Osteocyte (in vitro differentiated cells): ENCODE measurements around the gene PDE6B. TPM values are rescaled to one million over a fixed set of nuclear protein-coding genes. Genes with fewer than 3 reads are reported as not detected.

ENCODE experiments used
- DNase-seq: peaks from one replicate; pipeline ENCODE4 v3.0.0; 2021; ENCODE audit warnings: mixed read lengths; ENCODE audit not compliant: unreplicated experiment; ENCODE audit errors: extremely low spot score
- H3K27ac Mint-ChIP-seq: one replicate; pipeline ENCODE4 v1.8.0; 2021; ENCODE audit warnings: mild to moderate bottlenecking, mixed read lengths; ENCODE audit not compliant: unreplicated experiment
- H3K27me3 Mint-ChIP-seq: one replicate; pipeline ENCODE4 v1.8.0; 2021; ENCODE audit warnings: mixed read lengths; ENCODE audit not compliant: unreplicated experiment
- H3K36me3 Mint-ChIP-seq: one replicate; pipeline ENCODE4 v1.8.0; 2021; ENCODE audit warnings: mixed read lengths; ENCODE audit not compliant: unreplicated experiment
- H3K4me1 Mint-ChIP-seq: one replicate; pipeline ENCODE4 v1.8.0; 2021; ENCODE audit warnings: mixed read lengths; ENCODE audit not compliant: unreplicated experiment
- H3K4me3 Mint-ChIP-seq: one replicate; pipeline ENCODE4 v1.8.0; 2021; ENCODE audit warnings: mild to moderate bottlenecking, moderate library complexity, mixed read lengths; ENCODE audit not compliant: unreplicated experiment
- H3K9me3 Mint-ChIP-seq: one replicate; pipeline ENCODE4 v1.8.0; 2021; ENCODE audit warnings: mixed read lengths; ENCODE audit not compliant: unreplicated experiment
- total RNA-seq: library from RNA; stranded (reverse); gene quantifications from 2 replicates; pipeline ENCODE4 v1.2.1, GENCODE V29; 2021
- TF ChIP-seq, protein P1 (sequence below): fragments of 200-600 bp; sonication (generic); IDR thresholded peaks from 2 replicates; pipeline ENCODE4 v1.5.0; 2021; ENCODE audit warnings: antibody characterized with exemption, mild to moderate bottlenecking, moderate library complexity

Gene PDE6B
- total RNA-seq, 1 donor from 2014 or later, result 1.6 TPM

DNA sequence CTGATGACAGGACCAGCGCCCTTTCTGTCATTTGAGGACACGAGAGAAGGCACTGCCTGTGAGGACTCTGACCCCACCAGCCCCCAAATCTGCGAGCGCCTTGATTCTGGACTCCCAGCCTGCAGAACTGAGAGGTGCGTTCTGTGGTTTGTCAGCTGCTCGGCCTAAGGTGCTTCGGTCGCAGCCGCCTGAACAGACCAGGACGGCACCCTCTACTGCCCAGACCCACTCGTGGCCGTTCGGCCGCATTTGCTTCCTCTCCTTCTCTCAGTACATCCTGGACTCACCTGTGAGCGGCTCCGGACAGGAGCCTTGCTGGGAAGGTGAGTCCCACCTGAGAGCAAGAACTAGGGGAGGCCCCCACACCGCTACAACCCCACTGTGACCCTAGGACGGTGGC lies 88.7 kb downstream of the PDE6B start:
- no peak for DNase-seq
- Mint-ChIP-seq H3K27ac (no peak overlapping the region), H3K27me3 (no peaks in the 10 kb centered on the region), H3K4me3 (no peak overlapping the region), H3K9me3 (no peaks in the 10 kb centered on the region), H3K36me3 (peaks cover 17% of the 10 kb centered on the region), H3K4me1 (peaks cover 32% of the 10 kb centered on the region)
- TF ChIP-seq, protein P1, sequence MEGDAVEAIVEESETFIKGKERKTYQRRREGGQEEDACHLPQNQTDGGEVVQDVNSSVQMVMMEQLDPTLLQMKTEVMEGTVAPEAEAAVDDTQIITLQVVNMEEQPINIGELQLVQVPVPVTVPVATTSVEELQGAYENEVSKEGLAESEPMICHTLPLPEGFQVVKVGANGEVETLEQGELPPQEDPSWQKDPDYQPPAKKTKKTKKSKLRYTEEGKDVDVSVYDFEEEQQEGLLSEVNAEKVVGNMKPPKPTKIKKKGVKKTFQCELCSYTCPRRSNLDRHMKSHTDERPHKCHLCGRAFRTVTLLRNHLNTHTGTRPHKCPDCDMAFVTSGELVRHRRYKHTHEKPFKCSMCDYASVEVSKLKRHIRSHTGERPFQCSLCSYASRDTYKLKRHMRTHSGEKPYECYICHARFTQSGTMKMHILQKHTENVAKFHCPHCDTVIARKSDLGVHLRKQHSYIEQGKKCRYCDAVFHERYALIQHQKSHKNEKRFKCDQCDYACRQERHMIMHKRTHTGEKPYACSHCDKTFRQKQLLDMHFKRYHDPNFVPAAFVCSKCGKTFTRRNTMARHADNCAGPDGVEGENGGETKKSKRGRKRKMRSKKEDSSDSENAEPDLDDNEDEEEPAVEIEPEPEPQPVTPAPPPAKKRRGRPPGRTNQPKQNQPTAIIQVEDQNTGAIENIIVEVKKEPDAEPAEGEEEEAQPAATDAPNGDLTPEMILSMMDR, result no peak

DNA sequence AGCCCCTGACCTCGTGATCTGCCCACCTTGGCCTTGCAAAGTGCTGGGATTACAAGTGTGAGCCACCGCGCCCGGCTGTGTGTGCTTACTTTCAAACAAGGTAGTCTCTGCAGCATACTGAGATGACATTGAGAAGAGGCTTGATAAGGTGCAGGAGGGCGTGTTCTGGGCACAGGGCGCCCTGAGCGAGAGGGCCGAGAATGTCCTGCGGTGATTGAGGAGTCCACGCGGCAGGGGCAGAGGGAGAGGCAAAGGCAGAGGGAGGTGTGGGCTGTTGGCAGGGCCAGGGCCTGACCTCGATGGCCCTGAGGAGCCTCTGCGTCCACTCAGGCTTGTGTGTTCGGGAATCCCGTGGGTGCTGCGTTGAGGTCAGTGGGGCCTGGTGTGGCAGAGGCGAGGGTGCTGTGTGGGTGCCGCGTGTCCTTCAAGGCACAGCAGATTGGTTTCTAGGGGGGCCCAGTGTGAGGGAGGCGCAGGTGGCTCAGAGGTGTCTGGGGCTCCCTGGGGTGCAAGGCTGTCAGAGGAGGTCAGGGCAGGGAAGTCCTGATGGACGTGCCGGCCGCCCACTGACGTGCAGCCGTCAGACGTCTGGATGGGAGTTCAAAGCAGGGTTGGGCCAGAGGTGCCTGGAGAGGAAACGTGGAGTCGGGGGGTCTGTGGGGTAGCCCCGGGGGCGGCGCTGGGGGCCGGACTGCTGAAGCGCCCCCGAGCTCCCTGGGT lies 92.4 kb downstream of the PDE6B start:
- no peaks in the 10 kb centered on the region for H3K9me3 Mint-ChIP-seq
- TF ChIP-seq, protein P1, result no peak
- DNase-seq, result no peak
- H3K4me1 Mint-ChIP-seq, result peaks cover 46% of the 10 kb centered on the region
- no peaks in the 10 kb centered on the region for H3K27me3 Mint-ChIP-seq
- H3K27ac Mint-ChIP-seq, result peak overlapping the region; percentile 52
- peaks cover 8% of the 10 kb centered on the region for H3K36me3 Mint-ChIP-seq
- no peak overlapping the region for H3K4me3 Mint-ChIP-seq

DNA sequence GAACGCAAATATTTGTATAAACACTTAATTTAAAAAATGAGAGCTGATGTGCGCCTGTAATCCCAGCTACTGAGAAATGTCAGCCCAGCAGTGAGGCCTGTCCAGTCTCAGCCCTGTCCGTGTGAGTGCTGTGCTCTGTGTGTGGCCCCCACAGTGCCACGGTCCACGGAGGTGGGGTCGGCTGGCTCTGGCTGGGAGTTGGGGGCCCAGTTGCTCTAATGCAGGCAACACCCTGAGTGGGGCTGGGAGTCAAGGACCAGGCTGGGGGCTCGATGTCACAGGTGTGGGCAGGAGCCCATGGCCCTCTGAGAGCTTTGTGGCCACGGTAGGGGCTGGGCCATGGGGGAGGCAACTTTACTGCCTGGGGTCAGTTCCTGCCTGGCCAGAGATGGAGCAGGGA lies 93.1 kb downstream of the PDE6B start:
- Mint-ChIP-seq H3K27ac (no peak overlapping the region), H3K9me3 (no peaks in the 10 kb centered on the region), H3K36me3 (peaks cover 8% of the 10 kb centered on the region), H3K4me1 (peaks cover 46% of the 10 kb centered on the region), H3K27me3 (no peaks in the 10 kb centered on the region), H3K4me3 (no peak overlapping the region)
- no peak for DNase-seq
- TF ChIP-seq, protein P1, result no peak

Other genes with a start within 250 kb of the PDE6B start
- gene ZNF721, start 126.4 kb upstream of the PDE6B start, total RNA-seq, result 23.7 and 26.3 TPM in 2 replicates
- gene PIGG, start 126.4 kb upstream of the PDE6B start, total RNA-seq, result 66.6 and 68.0 TPM in 2 replicates
- gene TMEM271, start 49.3 kb upstream of the PDE6B start, total RNA-seq, result not detected in 2 replicates
- gene ATP5ME, start 48.7 kb downstream of the PDE6B start, total RNA-seq, result 261 and 271 TPM in 2 replicates
- 32.2 and 32.3 TPM in 2 replicates for gene MYL5, start 49.0 kb downstream of the PDE6B start, total RNA-seq
- gene SLC49A3, start 63.6 kb downstream of the PDE6B start, total RNA-seq, result 0.31 and 0.67 TPM in 2 replicates
- 69.8 and 70.0 TPM in 2 replicates for gene PCGF3, start 80.3 kb downstream of the PDE6B start, total RNA-seq
- gene CPLX1, start 200.6 kb downstream of the PDE6B start, total RNA-seq, result not detected in 2 replicates